DMS153 treated with DMSO at 0.1 percent for 48 hours (cell line): Measurements from ENCODE around the gene RFESD.
"Not testable (repeated sequence)": the region's sequence is repeated elsewhere in the genome, so short reads cannot be mapped to it uniquely, and the experiment has no call there.

Experiments used
- DNase-seq: peaks from one replicate; lab custom pipeline; 2025; ENCODE audit not compliant: unreplicated experiment; lab: John Stamatoyannopoulos, UW

RFESD gene

DNA sequence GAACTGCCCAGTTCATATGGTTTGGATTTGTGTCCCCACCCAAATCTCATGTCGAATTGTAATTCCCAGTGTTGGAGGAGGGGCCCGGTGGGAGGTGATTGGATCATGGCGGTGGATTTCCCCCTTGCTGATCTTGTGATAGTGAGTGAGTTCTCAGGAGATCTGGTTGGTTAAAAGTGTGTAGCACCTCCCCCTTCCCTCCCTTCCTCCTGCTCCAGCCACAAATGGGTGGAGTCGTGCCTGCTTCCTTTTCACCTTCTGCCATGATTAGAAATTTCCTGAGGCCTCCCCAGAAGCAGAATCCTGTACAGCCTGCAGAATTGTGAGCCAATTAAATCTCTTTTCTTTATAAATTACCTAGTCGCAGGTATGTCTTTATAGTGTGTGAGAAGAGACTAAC, 59.6 kb downstream of the RFESD start:
- DNase-seq: not testable (repeated sequence)

DNA sequence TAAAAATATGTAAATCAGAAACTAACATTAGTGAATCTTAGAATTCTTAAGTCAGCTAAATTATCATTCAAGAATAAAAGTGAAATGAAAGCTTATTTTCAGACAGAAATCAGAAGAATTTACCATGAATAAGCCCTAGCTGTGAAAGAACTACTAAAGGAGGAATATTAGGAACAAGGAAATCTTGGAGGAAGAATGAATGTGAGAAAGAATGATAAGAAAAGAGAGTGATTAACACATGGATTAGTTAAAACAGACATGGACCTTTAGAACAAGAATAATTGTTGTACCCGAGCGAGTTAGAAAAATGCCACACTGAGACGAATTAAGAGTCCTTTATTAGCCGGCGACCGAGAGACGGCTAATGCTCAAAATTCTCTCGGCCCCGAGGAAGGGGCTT, 60.5 kb downstream of the RFESD start:
- DNase-seq: no peak
